Fibroblast of lung (primary cell): ENCODE data around the gene POFUT1. TPM values are rescaled to one million over a fixed set of nuclear protein-coding genes. Genes with fewer than 3 reads are reported as not detected.

Source experiments
- DNase-seq, 2 donors: peaks; one replicate each; pipeline versions ENCODE4 v3.0.0 to v3.0.0-alpha.2; 2010; ENCODE audit warnings: low read depth in 2 of 2
- H2AFZ ChIP-seq: 2 replicates; pipeline ENCODE4 v1.5.1; 2012; ENCODE audit warnings: low read length, control low read depth, inconsistent platforms
- H3K27ac ChIP-seq: 2 replicates; pipeline ENCODE4 v1.5.1; 2011; ENCODE audit warnings: low read length, control low read depth; ENCODE audit not compliant: insufficient read depth
- H3K27me3 ChIP-seq: 2 replicates; pipeline ENCODE4 v1.5.1; 2011; ENCODE audit warnings: mild to moderate bottlenecking, low read length; ENCODE audit not compliant: control insufficient read depth, insufficient read depth
- H3K36me3 ChIP-seq: 2 replicates; pipeline ENCODE4 v1.5.1; 2011; ENCODE audit warnings: low read length; ENCODE audit not compliant: control insufficient read depth, insufficient read depth
- H3K4me1 ChIP-seq: 2 replicates; pipeline ENCODE4 v1.5.1; 2011; ENCODE audit warnings: low read length; ENCODE audit not compliant: control insufficient read depth, insufficient read depth; ENCODE audit errors: extremely low read depth
- H3K4me2 ChIP-seq: 2 replicates; pipeline ENCODE4 v1.5.1; 2011; ENCODE audit warnings: low read length, control low read depth; ENCODE audit not compliant: insufficient read depth; ENCODE audit errors: extremely low read depth
- H3K4me3 ChIP-seq, 4 experiments: fragments of 200-600 bp in 1 of 4; sonication (generic) in 1 of 4; replicated peaks in 1 of 4; 2 replicates each; pipeline ENCODE4 v1.5.1; 2011 to 2016; ENCODE audit warnings: low read length in 4 of 4, low read depth in 3 of 4, mild to moderate bottlenecking in 3 of 4, control low read depth in 2 of 4, inconsistent platforms in 1 of 4, mixed read lengths in 1 of 4; ENCODE audit not compliant: insufficient read depth in 1 of 4; ENCODE audit errors: control extremely low read depth in 1 of 4
- H3K79me2 ChIP-seq: 2 replicates; pipeline ENCODE4 v1.5.1; 2012; ENCODE audit warnings: mild to moderate bottlenecking, low read length, inconsistent platforms; ENCODE audit not compliant: control insufficient read depth, insufficient read depth
- H3K9ac ChIP-seq: 2 replicates; pipeline ENCODE4 v1.5.1; 2011; ENCODE audit warnings: mild to moderate bottlenecking, low read length, control low read depth; ENCODE audit not compliant: insufficient read depth
- H3K9me3 ChIP-seq: 2 replicates; pipeline ENCODE4 v1.5.1; 2012; ENCODE audit warnings: low read depth, low read length; ENCODE audit not compliant: control insufficient read depth, insufficient read depth
- H4K20me1 ChIP-seq: 2 replicates; pipeline ENCODE4 v1.5.1; 2011; ENCODE audit warnings: low read length; ENCODE audit not compliant: control insufficient read depth, insufficient read depth; ENCODE audit errors: extremely low read depth
- EZH2 ChIP-seq: IDR thresholded peaks from 2 replicates; pipeline ENCODE4 v1.5.1; 2012; ENCODE audit warnings: low read length, control low read depth, mild to moderate bottlenecking; ENCODE audit errors: missing control alignments
- polyA plus RNA-seq, 2 donors: library from polyadenylated mRNA; depleted of rRNA in 1 of 2; stranded (reverse) in 1 of 2; unstranded in 1 of 2; fragments of >200 nt; gene quantifications; 2 replicates each; pipeline ENCODE4 v1.2.1, GENCODE V29; 2011 to 2012; ENCODE audit warnings: missing spikeins in 1 of 2
- total RNA-seq: library from RNA; depleted of rRNA; stranded (reverse); fragments of >200 nt; gene quantifications from 2 replicates; pipeline ENCODE4 v1.2.1, GENCODE V29; 2014
- TF ChIP-seq, protein P1 (sequence below), 2 donors: IDR thresholded peaks in 1 of 2; conservative IDR thresholded peaks in 1 of 2; 1 replicate in 1 of 2; 2 replicates in 1 of 2; pipeline ENCODE4 v1.5.1; 2011 to 2012; ENCODE audit warnings: low read length in 2 of 2, control low read depth in 1 of 2, inconsistent platforms in 1 of 2, low read depth in 1 of 2, mild to moderate bottlenecking in 1 of 2

The POFUT1 gene
- total and polyA plus RNA-seq, 2 donors (not counting 1 experiment from before 2014, with no cell fraction given), result 32.4 to 41.0 TPM

DNA sequence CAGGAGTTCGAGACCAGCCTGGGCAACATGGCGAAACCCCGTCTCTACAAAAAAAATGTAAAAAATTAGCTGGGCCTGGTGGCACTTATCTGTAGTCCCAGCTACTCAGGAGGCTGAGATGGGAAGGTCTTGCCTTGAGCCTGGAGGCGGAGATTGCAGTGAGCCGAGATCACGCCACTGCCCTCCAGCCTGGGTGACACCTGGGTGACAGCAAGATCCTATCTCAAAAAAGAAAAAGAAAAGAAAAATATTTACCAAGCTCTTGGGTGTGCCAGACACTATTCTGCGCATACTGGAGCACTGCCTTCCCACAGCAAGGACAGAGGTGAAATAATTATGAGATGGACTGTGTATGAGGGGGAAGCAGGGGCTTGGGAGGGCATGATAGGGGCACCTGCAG lies 19.6 kb downstream of the POFUT1 start:
- Histone ChIP-seq H3K9ac (no peak overlapping the region), H3K4me1 (no peaks in the 10 kb centered on the region), H3K27ac (no peak overlapping the region), H3K4me2 (no peak overlapping the region), H3K36me3 (peaks cover 12% of the 10 kb centered on the region), H4K20me1 (no peaks in the 10 kb centered on the region), H3K27me3 (no peaks in the 10 kb centered on the region), H3K79me2 (no peaks in the 10 kb centered on the region), H3K4me3 (no peak overlapping the region), H2AFZ (no peak overlapping the region), H3K9me3 (no peaks in the 10 kb centered on the region)
- TF ChIP-seq, protein P1, sequence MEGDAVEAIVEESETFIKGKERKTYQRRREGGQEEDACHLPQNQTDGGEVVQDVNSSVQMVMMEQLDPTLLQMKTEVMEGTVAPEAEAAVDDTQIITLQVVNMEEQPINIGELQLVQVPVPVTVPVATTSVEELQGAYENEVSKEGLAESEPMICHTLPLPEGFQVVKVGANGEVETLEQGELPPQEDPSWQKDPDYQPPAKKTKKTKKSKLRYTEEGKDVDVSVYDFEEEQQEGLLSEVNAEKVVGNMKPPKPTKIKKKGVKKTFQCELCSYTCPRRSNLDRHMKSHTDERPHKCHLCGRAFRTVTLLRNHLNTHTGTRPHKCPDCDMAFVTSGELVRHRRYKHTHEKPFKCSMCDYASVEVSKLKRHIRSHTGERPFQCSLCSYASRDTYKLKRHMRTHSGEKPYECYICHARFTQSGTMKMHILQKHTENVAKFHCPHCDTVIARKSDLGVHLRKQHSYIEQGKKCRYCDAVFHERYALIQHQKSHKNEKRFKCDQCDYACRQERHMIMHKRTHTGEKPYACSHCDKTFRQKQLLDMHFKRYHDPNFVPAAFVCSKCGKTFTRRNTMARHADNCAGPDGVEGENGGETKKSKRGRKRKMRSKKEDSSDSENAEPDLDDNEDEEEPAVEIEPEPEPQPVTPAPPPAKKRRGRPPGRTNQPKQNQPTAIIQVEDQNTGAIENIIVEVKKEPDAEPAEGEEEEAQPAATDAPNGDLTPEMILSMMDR (conservative IDR thresholded peaks at IDR 0.05 in 1 of 2, IDR thresholded peaks at IDR 0.05 in 1 of 2; ENCODE audit: low read depth in 1 of 2, low read length in 2 of 2), result no peak
- TF ChIP-seq EZH2, result no peak
- DNase-seq, result no peak

DNA sequence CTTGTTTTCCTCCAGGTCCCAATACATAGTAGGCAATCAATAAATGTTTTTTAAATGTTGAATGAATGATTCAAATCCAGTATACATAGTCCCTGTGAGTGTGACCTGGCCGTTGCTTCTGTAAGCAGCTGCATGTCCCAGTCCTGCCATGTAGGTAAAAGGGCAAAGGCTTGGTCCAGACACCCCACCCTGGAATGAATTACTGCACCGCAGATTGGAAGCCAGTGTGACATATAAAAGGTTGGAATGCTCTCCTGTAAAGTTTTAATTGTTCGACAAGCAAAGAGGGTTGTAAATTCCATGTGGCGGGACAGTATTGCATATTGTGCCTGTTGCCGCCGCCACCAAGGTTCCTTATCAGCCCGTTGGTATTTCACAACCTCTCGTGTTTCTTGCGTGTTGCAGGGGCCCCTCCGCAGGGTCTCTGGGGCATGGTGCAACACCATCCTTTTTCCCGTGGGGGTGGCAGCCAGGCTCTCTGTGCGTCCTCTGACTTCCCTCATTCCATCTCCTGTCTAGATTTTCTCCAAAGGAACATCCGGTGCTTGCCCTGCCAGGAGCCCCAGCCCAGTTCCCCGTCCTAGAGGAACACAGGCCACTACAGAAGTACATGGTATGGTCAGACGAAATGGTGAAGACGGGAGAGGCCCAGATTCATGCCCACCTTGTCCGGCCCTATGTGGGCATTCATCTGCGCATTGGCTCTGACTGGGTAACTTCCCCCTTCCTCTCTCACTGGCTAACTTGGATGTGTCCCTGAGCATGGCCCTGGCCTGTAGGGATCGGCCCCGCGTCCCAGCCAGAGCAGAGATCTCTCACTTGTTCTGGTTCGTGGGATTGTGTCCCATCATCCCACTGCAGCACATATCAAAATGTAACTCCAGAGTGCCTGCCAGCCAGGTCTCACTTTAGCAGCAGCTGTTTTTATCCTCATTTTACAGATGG lies 20.3 kb downstream of the POFUT1 start:
- peaks cover 13% of the 10 kb centered on the region for H3K36me3 ChIP-seq
- no peaks in the 10 kb centered on the region for H4K20me1 ChIP-seq
- no peak for DNase-seq
- H3K9me3 ChIP-seq, result no peaks in the 10 kb centered on the region
- no peak overlapping the region for H3K4me2 ChIP-seq
- H3K27me3 ChIP-seq, result no peaks in the 10 kb centered on the region
- H3K27ac ChIP-seq, result no peak overlapping the region
- H3K4me3 ChIP-seq, result no peak overlapping the region
- no peak for TF ChIP-seq EZH2
- TF ChIP-seq, protein P1 (conservative IDR thresholded peaks at IDR 0.05 in 1 of 2, IDR thresholded peaks at IDR 0.05 in 1 of 2; ENCODE audit: low read depth in 1 of 2, low read length in 2 of 2), result no peak
- no peak overlapping the region for H2AFZ ChIP-seq
- H3K79me2 ChIP-seq, result no peaks in the 10 kb centered on the region
- H3K4me1 ChIP-seq, result no peaks in the 10 kb centered on the region
- H3K9ac ChIP-seq, result no peak overlapping the region

DNA sequence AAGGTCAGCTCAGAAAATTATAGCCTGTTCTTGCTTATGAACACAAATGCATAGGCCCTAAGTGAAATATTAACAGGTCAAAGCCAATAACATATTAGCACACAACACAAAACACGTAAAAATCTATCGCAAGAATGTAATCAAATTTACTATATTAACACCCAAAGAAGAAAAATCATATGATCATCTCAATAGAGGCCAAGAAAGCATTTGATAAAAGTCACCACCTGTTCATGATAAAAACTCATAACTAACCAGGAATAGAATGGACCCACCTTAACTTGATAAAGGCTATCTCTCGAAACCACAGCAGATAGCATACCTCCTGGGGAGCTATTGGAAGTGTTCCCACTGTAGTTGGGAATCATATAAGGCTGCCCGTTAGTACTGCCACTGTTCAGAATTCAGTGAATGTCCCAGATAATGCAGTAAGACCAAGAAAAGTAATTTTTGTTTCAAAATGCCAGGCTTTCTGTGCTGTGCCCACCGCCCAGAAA lies 21.6 kb downstream of the POFUT1 start:
- Histone ChIP-seq H3K9ac (no peak overlapping the region), H3K27me3 (no peaks in the 10 kb centered on the region), H3K27ac (no peak overlapping the region), H3K4me1 (no peaks in the 10 kb centered on the region), H3K79me2 (no peaks in the 10 kb centered on the region), H3K4me3 (no peak overlapping the region), H4K20me1 (no peaks in the 10 kb centered on the region), H3K9me3 (no peaks in the 10 kb centered on the region), H3K4me2 (no peak overlapping the region), H3K36me3 (peaks cover 14% of the 10 kb centered on the region), H2AFZ (no peak overlapping the region)
- TF ChIP-seq, protein P1 (conservative IDR thresholded peaks at IDR 0.05 in 1 of 2, IDR thresholded peaks at IDR 0.05 in 1 of 2; ENCODE audit: low read depth in 1 of 2, low read length in 2 of 2), result no peak
- TF ChIP-seq EZH2, result no peak
- DNase-seq, result no peak
